Non-pigmented ciliary epithelial cell (primary cell): Measurements from ENCODE around the gene TBC1D24.

Experiments
- DNase-seq: peaks from one replicate; pipeline ENCODE4 v3.0.0-alpha.2; 2010; ENCODE audit warnings: low read depth

Gene TBC1D24

DNA sequence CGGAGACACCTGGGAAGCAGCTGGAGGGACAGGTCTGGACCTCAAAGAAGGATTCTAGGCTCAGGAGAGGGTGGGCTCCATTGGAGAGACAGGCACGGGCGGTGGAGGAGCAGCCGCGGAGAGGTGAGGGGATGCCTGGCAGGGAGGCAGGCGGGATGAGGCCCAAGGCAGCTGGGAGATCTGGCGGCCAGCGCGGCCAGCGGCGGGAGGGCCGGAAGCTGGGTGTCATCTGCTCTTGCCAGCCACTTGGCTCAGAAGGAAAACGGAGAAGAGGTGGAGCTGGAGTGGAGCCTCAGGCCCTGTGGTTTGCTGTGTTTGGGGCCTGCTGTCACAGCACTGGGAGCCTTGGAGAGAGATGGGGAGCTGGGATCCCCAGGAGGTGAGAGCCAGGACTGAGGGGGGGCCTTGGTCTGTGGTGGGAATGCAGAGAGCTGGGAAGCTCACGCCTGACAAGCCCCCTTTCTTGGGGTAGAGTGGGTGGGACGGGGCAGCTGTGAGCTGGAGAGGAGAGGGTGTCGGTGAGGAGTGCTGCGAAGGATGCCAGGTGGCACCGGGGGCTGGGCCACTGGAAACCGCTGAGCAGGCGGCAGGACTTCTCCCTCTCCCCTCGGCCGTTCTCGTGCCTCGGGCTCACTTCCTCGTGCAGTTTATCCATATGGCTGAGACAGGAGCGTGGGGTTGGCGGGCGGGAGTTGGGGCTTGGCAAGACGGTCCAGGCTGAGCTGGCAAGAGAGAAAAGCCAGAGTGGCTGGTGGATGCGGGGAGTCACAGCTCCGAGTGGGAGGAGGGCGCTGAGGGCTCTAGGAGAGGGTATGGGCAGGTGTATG, 8.0 kb downstream of the TBC1D24 start:
- DNase-seq: no peak

DNA sequence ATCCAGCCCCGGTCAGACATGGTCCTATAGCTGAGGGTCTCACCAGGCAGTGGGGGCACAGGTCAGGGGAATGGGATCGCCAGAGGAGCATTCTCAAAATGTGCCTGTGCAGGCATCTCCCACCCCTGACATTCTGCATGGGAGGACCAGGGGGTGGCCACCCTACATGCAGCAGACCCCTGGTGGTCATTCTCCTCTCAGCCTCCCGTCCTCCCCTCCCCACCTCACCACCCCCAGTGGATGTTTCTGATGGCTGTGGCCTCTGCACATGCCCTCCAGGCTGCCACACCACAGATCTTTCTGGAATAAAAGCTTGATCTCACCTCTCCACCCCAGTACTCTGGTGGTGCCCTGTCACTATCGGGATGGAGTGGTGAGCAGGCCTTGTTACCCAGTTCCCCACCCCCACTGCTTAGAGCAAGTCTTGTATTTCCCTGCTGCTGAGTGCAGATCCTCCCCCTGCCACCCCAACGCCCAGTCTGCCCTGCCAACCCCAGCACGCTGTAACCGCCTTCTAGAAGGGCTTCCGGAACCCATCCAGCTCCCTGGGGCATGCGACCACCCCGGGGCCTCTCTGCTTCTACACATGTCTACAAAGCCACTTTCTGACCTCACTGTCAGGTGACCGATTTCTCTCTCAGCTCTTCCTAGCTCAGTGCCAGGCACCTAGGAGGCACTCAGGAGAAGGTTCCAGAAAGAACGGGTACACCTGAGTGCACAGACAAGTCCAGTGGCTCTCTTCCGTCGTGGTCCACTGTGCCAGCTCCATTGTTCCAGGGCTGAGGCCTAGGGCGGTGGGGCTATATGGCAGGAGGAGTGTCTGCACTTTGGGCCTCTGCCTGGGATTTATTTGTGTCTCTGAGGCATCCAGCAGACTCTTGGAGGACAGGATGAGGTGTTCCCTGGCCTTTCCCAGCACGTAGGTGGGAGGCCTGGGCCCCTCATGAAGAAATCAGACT, 9.3 kb downstream of the TBC1D24 start:
- no peak for DNase-seq

DNA sequence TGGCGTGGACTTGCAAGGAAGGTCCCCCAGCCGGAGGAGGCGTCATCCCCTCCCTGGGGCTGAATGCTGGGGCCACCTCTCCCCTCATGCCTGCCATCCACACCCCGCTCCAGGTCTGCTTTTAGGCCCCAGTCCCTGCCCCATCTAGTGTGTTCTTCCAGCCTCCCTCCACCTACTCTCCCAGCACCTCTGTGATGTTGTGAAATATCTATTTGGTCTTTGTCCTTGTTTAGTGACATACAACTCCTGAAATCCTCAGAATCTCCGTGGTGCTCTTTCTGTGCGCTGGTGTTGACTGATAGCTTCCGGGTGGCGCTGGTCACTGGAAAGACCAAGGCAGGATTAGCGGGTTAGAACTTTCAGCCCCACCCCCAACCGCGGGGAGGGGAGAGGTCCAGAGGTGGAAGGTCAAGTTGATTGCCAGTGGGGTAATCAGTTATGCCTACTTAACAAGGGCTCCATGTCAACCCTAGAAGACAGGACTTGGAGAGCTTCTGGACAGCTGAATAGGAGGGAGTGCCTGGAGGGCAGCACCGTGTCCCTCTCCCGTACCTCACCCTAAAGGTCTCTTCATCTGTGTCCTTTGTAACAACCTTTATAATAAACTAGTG, 10.1 kb downstream of the TBC1D24 start:
- DNase-seq: no peak

DNA sequence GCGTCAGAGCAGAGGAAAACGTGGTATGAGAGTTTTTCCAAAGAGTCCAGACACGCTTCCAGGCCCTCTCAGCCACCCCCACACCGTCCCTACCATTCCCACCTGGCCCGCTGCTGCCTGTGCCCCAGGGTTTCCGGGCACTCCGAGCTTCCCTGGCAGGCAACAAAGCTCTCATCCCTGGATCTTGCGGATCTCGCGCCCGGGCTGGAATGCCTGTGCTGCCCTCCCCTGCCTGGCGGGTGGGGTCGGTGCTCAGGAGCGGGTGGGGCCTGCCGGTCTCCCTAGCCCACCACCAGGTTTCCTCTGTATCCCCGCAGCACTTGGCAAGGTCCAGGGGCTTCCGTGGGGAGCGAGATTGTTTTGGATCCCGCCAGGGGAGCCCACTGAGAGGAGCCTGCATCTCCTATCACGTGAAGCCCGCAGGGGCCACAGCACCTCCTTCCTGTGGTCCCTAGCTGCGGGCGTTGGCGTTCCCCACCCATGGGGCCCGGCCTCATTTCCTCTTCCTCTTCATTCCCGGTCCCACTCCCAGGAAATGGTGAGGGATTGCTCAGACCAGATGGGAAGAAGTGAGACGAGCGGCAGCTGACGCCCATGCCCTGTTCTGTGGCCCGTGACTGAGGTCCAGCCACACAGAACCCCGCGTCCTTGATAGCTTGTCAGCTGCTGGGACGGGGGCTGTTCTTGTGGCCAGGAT, 11.0 kb downstream of the TBC1D24 start:
- no peak for DNase-seq

DNA sequence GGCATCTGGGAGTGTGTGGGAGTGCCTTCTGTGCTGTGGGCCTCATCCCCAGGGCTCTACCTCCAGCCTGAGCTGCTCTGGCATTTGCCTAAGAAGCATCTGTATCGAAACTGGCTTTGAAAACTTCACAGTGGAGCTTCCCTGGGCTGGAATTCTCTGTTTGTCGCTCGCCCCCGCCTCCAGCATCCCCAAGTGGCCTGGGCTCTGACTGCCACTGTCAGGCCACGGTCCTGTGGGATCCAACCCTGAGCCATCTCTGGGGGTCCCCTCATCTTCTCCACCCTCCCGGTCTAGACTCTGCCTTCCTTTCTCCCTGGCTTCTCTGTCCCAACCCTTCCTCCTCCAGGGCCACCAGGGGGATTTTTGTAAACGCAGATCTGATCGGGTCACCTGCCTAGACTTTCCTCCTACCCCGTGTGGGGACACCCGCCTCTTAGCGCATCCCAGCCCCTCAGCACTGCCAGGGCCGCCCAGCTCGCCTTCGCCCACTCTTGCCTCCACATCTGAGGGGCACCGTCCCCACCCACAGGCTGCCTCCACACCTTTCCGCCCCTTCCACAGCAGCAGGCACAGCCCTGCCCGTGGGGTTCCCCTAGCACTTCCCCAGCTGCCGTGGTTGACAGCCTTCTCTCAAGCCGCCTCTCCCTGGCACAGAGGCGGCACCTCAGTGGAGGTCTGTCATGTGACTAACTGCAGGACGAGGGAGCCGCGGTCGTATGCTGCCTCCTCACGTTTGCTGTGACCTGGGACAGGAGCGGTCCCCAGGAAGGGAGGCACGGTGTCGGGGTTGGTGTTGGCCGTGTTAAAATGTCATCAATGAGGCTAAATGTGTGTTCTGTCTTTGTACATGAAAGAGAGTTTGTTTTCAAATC, 12.0 kb downstream of the TBC1D24 start:
- no peak for DNase-seq

DNA sequence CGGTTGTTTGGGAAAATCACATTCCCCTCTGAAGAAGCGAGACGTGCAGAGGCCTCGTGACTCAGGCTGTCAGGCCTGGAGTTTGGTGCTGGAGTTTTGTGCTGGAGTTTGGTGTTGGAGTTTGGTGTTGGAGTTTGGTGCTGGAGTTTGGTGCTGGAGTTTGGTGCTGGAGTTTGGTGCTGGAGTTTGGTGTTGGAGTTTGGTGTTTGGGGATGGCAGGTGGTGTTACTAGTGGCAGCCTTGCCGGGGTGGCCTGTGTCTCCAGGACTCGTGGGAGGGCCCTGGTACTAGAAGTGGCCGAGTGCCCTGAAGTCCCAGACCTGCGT, 12.6 kb downstream of the TBC1D24 start:
- no peak for DNase-seq

DNA sequence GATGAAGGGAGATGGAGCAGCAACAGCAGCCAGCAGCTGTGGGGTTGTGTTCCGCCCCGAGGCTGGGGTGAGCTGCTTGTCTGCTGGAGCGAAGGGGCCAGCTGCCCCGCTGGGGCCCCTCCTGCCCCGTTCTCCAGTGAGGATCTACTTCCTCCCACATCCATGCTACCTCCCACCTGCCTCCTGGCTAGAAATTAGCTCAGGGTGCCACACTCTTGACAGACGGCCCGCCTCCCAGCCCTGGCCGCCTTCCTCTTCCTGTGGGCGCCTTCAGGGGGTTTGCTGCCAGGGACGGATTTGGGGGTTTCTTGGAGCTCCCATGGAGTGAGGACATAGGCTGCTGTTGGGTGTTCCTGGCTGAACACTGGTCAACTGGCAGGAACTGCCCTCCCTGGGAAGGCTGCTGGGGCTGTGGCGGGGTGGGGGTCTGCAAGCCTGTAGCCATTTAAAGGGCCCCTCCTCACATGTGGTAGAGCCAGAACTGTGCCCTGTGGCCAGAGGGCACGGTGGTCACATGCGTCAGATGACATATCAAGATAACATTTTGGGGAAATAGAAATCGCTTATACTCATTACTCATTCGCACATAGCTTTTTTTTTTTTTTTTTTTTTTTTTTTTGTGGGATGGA, 13.1 kb downstream of the TBC1D24 start:
- DNase-seq: no peak

DNA sequence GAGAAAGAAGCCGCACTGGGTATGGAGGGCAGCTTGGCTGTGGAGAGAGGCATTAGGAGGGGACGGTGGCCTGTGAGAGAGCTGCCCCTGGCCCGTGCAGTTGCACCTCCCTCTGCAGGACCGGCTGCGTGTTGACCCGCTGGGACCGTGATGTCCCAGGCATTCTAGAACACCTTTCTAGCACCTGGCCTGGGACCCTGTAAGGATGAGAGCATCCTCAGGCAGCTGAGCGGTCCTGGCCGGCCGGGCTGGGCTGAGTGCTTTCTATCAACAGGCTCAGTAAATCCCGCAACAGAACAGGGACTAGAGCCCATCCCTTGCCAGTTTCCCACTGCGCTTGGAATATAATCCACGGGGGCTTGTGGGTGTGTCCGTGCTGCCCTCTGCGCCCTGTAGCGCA, 14.7 kb downstream of the TBC1D24 start:
- no peak for DNase-seq

DNA sequence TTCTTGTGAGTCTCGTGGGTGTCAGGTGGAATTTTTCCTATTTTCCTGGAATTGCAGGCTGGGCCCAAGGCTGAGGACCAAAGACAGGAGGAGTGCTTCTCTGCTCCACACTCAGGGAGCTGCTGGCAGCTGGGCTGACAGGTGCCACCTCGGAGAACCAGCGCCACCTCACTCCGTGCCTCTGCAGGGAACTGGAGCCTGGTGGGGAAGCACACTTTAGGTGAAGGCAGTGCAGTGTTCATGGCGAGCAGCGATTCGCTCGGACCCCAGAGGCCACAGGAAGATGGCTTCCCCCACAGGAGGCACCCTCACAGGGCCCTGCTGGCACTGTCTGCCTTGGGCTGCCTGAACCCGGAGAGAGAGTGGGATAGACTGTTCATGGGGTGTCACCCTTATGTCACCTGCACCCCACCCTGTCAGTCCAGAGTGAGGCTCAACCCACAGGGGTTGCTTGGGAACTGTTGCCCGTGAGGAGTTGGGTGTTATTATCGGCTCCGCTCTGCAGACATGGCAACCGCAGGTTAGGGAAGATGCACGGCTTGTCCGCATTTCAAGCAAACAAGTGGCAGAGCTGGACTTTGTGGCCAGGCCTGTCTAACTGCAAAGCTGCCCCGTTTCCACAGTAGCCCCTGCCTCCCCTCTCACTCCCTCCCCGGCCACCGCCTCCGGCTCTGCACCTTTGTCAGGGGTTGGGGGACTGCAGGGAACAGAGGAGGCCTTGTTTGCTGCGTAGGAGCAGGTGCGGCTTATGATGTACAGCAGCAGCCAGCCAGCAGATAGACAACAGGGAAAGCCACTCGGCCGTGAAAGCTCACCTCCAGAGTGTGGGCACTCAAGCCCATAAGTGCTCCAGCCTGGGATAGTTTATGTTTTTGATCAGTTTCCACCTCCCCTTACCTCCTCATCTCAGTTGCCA, 15.5 kb downstream of the TBC1D24 start:
- DNase-seq: no peak

DNA sequence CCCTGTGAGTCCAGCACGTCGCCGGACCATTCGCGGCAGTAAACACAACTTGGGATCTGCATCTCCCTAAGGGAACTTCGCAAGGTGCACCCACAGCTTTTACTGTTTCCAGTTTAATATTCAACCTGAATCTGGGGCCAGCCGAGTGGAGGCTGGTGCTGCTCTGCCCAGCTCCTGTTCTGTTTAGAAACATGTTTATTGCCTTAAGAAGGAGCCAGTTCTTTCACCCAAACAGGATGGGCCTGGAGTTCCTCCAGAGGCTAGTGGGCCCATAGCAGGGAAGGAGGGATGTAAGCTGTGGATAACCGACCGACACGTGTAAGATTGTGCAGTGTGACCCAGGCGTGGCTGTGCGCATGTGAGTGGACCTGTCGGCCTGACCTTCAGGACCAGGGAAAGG, 17.4 kb downstream of the TBC1D24 start:
- no peak for DNase-seq

DNA sequence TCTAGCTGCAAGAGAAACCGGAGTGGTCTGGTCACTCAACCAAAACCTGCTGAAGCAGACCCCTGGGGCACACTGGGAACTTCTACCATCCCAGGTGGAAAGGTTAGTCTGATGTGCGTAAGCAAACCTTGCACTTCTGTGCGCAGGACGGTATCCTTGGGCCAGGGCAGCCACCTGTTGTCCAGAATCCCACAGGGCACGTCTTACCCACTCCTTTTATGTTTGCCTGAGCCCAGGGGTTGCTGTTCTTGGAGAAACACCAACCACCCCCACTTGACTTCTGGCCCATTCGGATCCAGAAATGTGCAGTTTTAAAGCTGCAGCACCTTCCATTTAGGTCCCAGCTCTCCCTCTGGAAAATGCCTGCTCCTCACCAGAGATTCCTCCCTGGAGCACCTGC, 18.7 kb downstream of the TBC1D24 start:
- no peak for DNase-seq

DNA sequence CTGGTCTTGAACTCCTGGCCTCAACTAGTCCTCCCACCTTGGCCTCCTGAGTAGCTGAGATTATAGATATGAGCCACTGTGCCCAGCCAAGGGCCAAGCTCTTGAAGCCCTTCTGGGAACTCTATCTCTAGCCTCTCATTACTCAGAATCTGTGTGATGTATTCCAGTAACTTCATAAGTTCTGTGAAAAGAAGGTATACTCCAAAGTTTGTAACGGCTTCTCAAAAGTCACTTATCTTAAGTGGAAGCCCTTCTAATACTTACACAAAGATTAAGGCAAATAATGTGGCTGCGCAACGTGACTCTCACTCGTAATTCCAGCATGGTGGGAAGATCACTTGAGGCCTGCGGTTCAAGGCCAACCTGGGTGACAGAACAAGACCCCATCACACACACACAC, 19.7 kb downstream of the TBC1D24 start:
- DNase-seq: no peak

DNA sequence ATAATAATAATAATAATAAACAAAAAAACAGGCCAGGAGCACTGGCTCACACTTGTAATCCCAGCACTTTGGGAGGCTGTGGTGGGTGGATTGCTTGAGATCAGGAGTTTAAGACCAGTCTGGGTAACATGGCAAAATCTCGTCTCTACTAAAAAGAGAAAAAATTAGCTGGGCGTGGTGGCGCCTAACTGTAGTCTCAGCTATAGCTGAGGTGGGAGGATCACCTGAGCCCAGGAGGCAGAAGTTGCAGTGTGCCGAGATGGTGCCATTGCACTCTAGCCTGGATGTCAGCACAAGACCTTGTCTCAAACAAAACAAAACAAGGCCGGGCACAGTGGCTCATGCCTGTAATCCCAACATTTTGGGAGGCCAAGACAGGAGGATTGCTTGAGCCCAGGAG, 20.1 kb downstream of the TBC1D24 start:
- DNase-seq: no peak

DNA sequence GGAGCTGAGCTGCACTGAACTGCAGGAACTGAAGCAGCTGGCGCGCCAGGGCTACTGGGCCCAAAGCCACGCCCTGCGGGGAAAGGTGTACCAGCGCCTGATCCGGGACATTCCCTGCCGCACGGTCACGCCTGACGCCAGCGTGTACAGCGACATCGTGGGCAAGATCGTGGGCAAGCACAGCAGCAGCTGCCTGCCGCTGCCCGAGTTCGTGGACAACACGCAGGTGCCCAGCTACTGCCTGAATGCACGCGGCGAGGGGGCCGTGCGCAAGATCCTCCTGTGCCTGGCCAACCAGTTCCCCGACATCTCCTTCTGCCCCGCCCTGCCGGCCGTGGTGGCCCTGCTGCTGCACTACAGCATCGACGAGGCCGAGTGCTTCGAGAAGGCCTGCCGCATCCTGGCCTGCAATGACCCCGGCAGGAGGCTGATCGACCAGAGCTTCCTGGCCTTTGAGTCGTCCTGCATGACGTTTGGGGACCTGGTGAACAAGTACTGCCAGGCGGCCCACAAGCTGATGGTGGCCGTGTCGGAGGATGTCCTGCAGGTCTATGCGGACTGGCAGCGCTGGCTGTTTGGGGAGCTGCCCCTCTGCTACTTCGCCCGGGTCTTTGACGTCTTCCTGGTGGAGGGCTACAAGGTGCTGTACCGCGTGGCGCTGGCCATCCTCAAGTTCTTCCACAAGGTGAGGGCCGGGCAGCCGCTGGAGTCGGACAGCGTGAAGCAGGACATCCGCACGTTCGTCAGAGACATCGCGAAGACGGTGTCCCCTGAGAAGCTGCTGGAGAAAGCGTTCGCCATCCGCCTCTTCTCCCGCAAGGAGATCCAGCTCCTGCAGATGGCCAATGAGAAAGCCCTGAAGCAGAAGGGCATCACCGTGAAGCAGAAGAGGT, 21.5 kb downstream of the TBC1D24 start:
- no peak for DNase-seq

DNA sequence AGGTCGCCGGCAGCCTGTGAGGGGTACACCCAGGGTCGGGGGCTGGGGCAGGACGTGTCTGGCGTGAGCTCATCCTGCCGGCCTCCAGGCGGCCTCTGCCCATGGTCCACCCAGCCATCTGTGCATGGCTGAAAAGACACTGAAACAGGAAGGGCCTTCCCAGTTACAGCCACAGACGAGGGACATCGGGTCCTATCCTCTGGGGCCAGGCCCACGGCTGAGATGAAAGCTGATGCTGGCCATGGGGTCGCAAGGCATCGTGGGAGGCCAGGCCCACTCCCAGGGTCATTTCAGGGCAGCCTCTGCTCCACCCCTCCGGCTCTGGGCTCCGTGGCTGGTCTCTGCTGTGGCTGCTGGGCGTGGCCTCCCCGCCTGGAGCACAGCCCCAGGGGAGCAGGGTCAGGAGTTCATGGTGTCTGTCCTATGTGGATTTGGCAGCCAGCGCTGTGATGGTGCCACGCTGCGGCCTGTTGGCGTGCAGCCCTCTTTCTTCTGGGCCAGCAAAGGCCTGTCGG, 22.2 kb downstream of the TBC1D24 start:
- DNase-seq: no peak

DNA sequence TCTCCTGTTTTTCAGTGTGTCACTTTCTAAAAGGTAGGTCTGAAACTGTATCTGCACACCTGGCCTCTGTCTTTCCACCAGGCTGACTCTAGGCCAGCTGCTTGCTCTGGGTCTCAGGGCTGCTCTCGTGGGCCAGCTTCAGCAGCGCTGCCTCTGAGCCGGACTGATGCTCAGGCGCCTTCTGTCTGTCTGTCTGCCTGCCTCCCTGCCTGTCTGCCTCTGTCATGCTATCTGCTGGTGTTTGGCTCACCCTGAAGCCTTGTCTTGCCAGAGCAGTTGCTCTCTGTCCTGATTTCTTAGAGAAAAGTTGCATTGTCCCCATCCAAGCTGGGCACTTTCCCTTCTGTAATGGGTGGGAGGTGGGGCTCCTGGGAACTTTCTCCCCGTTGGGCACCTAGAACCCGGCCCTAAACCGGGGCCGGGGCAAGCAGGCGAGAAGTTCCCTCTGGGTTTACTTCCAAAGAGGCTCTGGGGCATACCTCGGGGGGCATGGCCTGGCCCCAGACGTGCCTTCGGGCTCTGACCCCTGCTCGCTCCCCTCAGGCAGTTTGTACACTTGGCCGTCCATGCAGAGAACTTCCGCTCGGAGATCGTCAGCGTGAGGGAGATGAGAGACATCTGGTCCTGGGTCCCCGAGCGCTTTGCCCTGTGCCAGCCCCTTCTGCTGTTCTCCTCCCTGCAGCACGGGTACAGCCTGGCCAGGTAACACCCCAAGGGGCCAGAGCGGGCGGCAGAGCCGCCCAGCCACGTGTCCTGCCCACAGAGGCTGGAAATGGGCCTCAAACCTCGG, 23.0 kb downstream of the TBC1D24 start:
- DNase-seq: no peak

DNA sequence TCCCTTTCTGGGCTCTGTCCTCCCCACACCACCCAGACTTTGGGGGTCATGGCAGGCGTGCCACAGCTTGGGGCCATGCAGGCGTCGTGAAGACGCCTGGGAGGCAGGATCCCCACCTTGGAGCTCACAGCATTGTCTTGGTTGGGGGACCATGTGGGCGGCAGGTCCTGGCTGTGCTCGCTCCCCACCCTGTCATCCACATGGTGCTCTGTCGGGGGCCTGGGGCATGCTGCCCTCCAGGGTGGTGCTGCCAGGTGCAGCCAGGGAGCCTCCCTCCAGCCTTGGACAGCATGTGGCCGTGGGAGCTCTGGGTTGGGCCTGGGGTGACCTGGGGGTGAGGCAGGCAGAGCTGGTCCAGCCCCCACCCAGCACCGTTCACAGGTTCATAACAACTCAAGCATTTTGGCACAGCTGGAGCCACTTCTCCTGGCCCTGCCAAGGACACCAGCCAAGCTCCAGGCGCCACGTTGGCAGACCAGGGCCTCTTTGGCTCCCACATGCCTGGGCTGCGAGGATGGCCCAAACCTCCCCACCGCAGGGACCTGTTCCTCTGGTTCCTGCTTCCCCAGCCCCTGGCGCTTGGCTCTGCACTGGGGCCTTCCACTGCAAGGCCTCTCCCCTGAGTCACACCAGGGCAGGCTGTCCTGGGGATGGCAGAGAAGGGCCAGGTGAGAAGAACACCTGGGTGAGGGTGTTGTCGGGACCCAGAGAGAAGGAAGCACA, 23.8 kb downstream of the TBC1D24 start:
- DNase-seq: no peak
